ENCODE results near the gene DNASE1L1.

The DNASE1L1 gene, protein sequence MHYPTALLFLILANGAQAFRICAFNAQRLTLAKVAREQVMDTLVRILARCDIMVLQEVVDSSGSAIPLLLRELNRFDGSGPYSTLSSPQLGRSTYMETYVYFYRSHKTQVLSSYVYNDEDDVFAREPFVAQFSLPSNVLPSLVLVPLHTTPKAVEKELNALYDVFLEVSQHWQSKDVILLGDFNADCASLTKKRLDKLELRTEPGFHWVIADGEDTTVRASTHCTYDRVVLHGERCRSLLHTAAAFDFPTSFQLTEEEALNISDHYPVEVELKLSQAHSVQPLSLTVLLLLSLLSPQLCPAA

DNA sequence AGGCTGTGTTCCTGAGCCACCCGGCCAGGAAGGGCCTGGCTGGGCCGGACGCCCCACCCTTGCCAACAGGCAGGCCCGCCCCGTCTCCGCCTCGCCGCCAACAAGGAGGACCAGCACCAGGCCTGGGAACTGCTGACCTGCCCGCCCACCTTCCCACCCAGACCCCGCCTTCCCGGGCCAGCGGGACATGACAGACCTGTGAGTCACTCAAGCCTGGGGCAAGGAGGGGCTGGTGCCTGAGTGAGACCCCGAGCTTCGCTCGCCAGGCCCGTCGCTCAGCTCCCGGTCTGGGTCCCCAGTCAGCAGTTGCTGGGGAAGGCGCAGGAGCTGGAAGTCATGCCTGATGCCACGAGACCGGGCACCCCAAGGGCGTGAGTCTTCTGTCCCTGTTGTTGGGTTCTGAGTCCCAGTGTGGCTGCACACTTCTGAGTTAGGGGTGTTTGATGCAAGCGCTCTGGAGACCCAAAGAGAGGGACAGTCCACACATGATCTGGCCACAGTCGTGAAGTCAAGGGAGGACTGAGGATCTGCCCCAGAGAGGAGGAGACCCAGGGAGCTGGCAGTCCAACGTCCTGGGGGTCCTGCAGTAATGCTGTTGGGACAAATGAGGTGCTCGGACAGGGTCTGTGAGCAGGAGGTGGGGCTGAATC is at the start of gene DNASE1L1:
Gene DNASE1L1 (minus strand): TSS at position 33 of the 650 bp plus-strand sequence. CDS start 3,686 bp downstream, outside the sequence.
- DNase-seq (ENCODE audit: low spot score), result peak; percentile 78
- TF ChIP-seq, protein P1, sequence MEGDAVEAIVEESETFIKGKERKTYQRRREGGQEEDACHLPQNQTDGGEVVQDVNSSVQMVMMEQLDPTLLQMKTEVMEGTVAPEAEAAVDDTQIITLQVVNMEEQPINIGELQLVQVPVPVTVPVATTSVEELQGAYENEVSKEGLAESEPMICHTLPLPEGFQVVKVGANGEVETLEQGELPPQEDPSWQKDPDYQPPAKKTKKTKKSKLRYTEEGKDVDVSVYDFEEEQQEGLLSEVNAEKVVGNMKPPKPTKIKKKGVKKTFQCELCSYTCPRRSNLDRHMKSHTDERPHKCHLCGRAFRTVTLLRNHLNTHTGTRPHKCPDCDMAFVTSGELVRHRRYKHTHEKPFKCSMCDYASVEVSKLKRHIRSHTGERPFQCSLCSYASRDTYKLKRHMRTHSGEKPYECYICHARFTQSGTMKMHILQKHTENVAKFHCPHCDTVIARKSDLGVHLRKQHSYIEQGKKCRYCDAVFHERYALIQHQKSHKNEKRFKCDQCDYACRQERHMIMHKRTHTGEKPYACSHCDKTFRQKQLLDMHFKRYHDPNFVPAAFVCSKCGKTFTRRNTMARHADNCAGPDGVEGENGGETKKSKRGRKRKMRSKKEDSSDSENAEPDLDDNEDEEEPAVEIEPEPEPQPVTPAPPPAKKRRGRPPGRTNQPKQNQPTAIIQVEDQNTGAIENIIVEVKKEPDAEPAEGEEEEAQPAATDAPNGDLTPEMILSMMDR (IDR thresholded peaks at IDR 0.05; ENCODE audit: extremely low read depth, missing control alignments), result no peak

DNA sequence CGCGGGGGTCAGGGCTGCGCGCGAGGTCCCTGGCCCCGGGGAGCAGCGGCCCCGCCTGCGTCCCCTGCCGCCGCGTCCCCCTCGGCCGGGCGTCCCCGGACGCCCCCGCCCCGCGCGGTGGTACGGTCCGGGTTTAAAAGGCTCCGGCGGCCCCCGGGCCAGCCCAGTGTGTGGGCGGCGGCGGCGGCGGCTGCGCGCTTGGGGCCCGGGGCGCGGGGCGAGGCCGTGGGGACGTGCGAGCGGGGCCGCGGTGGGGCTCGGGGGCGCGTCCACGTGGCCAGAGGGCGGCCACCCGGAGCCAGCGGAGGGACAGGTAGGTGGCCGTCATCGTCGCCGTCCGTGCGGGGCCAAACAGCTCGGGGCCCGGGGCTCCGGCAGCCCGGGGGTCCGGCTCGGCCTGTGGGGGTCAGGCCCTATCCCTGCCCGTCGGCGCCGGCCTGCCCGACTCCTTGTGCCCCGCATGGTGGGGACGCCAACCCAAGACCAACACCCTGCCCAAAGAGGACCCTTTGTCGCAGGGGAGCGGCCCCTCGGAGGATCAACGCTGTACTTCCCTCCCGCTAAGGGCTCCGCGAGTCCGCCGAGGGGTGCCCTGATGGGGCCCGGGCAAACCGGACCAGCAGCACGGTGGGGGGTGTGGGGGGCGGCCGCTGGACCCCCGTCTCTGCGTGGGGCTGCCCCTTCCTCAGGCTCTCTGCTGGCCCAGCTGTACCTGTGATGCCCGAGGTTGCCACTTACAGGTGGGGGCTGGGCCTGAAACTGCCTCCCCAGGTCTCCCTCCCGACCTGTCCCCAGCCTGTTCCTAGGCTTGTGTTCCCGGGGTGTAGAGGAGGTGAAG is 49.3 kb upstream of the DNASE1L1 start, which contains the start of gene PLXNA3:
Gene PLXNA3 (plus strand): TSS at position 166 of the 838 bp plus-strand sequence. CDS start 1,903 bp downstream, outside the sequence.
- peak; percentile 91 for DNase-seq (ENCODE audit: low spot score)
- TF ChIP-seq, protein P1 (IDR thresholded peaks at IDR 0.05; ENCODE audit: extremely low read depth, missing control alignments), result no peak

DNA sequence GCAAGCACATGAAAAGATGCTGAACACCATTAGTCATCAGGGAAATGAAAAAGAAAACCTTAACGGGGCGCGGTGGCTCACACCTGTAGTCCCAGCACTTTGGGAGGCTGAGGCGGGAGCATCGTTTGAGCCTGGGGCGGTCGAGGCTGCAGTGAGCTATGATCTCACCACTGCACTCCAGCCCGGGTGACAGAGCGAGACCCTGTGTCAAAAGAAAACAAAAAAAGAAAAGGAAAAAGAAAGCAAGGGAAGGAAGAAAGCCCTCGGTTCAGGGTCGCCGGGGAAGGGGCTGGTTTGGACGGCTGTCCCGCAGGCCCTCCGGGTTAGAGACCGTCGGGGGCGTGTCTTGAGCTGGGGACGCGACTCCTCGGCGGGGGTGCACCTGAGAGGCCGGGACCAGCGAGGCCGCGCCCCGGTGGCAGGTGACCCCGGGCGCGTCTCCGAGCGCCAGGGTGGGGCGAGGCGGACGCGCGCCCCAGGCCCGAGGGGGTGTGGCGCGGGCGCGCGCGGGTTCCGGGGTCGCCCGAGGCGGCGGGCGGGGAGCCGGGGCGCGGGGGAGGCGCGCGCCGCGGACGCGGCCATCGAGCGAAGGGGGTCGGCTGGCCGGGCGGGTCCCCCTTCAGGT is 48.5 kb upstream of the DNASE1L1 start:
- TF ChIP-seq, protein P1 (IDR thresholded peaks at IDR 0.05; ENCODE audit: extremely low read depth, missing control alignments), result no peak
- peak; percentile 91 for DNase-seq (ENCODE audit: low spot score)

DNA sequence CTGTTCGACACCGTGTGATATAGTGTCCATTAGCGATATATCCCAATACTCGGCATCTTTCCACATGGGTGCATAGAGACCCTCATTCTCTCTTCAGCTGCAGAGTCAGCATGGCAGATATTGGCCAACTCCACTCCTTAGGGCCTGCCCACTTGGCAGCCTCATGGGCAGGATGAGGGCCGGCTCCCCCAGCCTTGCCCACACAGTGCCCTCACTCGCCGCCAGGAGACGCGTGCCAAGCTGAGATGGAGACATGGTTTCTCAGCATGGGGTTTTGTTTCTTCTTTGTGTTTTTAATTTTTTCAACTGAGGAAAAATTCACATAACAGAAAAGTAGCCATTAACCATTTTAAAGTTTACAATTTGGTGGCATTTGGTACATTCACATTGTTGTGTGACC is 43.8 kb upstream of the DNASE1L1 start:
- DNase-seq (ENCODE audit: low spot score), result no peak
- TF ChIP-seq, protein P1 (IDR thresholded peaks at IDR 0.05; ENCODE audit: extremely low read depth, missing control alignments), result no peak

DNA sequence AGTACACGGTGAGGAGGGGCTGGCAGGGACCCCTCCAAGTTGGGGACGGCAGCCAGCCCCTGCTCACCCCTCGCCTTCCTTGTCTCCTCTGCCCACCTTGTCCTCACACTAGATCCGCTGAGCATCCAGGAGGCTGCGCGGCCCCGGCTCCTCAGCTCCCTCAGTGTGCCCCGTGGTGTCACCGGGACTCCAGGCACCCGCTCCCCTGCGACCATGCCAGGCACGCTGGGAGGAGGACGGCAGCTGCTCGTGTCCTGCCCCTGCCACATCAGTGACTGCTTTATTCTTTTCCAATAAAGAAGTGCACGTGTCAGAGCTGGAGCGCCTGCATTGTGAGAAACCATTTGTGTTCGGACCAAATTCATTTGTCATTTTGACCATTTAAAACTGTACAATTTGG is 41.3 kb upstream of the DNASE1L1 start:
- DNase-seq (ENCODE audit: low spot score), result no peak
- TF ChIP-seq, protein P1 (IDR thresholded peaks at IDR 0.05; ENCODE audit: extremely low read depth, missing control alignments), result no peak

DNA sequence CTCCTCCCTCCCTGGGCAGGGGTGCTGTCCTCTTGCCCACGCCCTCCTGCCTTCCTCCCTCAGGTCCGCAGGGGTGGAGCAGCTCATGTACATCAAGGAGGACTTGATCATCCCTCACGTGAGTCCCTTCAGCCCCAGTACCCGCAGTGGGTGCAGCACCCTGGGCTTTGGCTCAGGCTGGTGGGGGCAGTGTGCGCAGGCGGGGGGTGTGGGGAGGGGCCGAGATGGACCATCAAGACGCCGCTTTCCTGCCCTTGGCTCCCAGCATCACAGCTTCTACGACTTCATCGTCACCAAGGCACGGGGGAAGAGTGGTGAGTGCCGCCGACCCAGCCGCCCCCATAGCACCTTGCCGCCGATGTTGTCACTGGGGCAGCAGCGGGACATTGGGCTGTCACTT is 40.6 kb upstream of the DNASE1L1 start:
- DNase-seq (ENCODE audit: low spot score), result no peak
- TF ChIP-seq, protein P1 (IDR thresholded peaks at IDR 0.05; ENCODE audit: extremely low read depth, missing control alignments), result no peak
